Stimulated activated naive CD8-positive, alpha-beta T cell treated with anti-CD3 and anti-CD28 coated beads, Interleukin-15, Interleukin-2, amounts not matched to agents 100 ng/mL and 50 ng/mL, for 24 hours (primary cell): ENCODE results near the gene ATG2A.
"Not testable (repeated sequence)": the region's sequence is repeated elsewhere in the genome, so short reads cannot be mapped to it uniquely, and the experiment has no call there.

Experiments
- H3K27ac Mint-ChIP-seq: one replicate; pipeline ENCODE4 v1.8.0; 2021; ENCODE audit warnings: mild to moderate bottlenecking, mixed read lengths
- H3K27me3 Mint-ChIP-seq: one replicate; pipeline ENCODE4 v1.8.0; 2021; ENCODE audit warnings: mixed read lengths
- H3K36me3 Mint-ChIP-seq: one replicate; pipeline ENCODE4 v1.8.0; 2021; ENCODE audit warnings: low read depth, mixed read lengths
- H3K4me1 Mint-ChIP-seq: one replicate; pipeline ENCODE4 v1.8.0; 2021; ENCODE audit warnings: low read depth, mixed read lengths
- H3K4me3 Mint-ChIP-seq: one replicate; pipeline ENCODE4 v1.8.0; 2021; ENCODE audit warnings: mild to moderate bottlenecking, mixed read lengths
- H3K9me3 Mint-ChIP-seq: one replicate; pipeline ENCODE4 v1.8.0; 2021; ENCODE audit warnings: mixed read lengths

The ATG2A gene

DNA sequence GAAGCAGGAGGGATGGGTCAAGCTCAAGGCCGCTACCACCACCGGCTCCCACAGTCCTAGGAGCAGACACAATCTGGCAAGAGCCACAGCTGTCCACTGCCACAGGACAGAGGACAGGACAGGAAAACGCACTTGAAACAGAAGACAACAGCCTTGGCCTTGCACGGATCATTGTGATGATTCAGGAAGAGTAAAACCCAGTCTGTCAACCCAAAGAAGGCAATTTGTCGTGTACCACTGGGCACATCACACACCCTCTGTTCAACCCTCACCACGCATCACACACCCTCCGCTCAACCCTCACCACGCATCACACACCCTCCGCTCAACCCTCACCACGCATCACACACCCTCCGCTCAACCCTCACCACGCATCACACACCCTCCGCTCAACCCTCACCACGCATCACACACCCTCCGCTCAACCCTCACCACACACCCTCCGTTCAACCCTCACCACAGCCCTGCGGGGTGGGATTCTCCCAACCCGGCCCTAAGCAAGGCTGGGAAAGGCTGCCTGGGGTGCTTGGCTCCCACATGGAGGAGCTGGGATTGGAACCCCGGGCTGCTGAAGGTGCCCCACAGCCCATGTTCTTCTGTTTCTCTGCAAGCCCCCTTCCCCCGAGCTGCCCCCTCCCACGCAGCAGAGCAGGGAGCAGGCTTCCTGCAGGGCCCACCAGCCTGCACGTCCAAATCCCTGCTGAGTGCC lies 61.3 kb downstream of the ATG2A start:
- peaks cover 96% of the 10 kb centered on the region for H3K4me1 Mint-ChIP-seq
- H3K9me3 Mint-ChIP-seq, result no peaks in the 10 kb centered on the region
- H3K4me3 Mint-ChIP-seq, result peak overlapping the region; percentile 66
- peaks cover 37% of the 10 kb centered on the region for H3K36me3 Mint-ChIP-seq
- no peaks in the 10 kb centered on the region for H3K27me3 Mint-ChIP-seq
- H3K27ac Mint-ChIP-seq, result peak overlapping the region; percentile 89

DNA sequence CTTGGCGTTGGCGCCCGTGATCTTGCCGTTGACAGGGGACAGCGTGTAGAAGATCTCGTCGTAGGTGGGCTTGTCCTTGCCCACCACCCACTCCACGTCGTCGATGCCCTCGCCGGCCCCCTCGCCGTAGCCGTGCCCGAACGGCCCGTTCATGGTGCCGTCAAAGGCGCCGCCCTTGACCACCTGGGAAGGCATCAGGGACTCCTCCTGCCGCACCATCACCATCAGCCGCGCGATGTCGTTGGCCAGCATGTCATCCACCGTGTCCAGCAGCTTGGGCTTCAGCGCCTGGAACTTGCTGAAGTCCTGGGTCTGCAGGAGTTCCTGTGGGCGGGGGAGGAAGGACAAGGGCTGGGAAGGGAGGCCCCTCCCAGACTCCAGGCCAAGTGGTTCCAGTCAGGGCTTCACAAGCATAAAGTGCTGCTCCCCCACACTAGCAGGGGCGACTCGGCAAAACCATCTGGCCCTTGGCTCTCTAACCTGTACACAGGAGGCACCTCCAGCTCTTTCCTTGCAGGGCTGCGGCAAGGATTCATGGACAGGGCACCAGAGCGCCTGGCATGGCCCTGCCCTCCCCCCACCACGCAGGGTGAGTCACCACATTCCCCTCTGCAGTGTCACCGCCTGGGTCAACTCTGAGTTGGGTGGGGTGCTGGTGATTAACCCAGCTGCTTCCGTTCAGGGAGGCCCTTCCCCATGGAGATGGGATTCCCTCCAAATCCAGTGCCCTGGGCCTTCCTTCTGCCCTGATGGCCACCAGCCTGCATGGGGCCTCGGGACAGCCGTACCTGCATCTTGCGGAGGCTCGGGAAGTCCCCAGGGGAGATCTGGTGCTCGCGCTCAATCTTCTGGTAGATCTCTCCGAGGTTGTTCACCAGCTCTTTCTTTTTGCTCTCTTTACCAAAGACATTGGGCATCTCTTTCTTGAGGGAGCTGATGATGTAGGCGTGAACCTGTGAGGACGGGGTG lies 62.2 kb downstream of the ATG2A start:
- peaks cover 33% of the 10 kb centered on the region for H3K36me3 Mint-ChIP-seq
- H3K9me3 Mint-ChIP-seq, result no peaks in the 10 kb centered on the region
- H3K27me3 Mint-ChIP-seq, result no peaks in the 10 kb centered on the region
- H3K4me1 Mint-ChIP-seq, result peaks cover 96% of the 10 kb centered on the region
- H3K27ac Mint-ChIP-seq, result peak overlapping the region; percentile 89
- peak overlapping the region; percentile 66 for H3K4me3 Mint-ChIP-seq

- Mint-ChIP-seq H3K36me3 (peaks cover 33% of the 10 kb centered on the region), H3K4me3 (peak overlapping the region; percentile 66), H3K4me1 (peaks cover 96% of the 10 kb centered on the region), H3K27ac (no peak overlapping the region), H3K27me3 (no peaks in the 10 kb centered on the region), H3K9me3 (no peaks in the 10 kb centered on the region)
Observed at GRCh38 chr11:64854157-64854533, 62.9 kb downstream of the ATG2A start.

- Mint-ChIP-seq H3K27me3 (no peaks in the 10 kb centered on the region), H3K4me3 (peak overlapping the region; percentile 47), H3K27ac (peak overlapping the region; percentile 89), H3K9me3 (no peaks in the 10 kb centered on the region), H3K36me3 (peaks cover 33% of the 10 kb centered on the region), H3K4me1 (peaks cover 96% of the 10 kb centered on the region)
Observed at GRCh38 chr11:64853709-64854108, 63.3 kb downstream of the ATG2A start.

DNA sequence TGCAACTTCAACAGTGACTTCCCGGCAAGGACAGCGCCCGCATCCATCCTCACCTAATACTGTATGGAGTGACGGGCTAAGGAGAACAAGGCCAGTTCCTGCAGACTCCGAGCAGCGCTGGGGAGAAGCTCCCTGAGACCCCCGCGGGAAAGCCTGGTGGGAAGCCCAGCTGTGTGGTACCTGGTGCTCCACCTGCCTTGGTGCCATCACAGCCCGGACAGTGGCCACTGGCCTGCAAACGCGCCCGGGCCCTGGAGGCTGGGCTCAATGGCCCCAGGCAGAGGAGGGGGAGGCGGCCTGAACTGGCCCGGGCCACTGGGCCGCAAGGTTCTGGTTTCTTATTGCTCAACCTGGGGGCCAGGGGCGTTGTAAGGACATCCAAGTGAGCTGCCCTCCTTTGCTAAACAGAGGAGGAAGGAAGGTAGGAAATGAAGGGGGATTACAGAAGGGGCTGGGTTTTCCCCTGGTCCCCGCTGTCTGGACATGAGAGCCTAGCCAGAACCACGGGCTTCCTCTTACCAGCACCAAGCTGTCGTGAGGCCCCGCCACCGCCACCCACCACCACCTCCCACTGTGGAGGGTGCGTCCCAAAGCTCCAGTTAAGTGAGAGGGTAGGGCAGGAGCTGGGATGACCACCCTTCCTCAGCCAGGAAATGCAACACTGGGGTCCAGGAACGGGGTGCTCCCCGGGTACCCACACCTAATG lies 64.1 kb downstream of the ATG2A start:
- H3K27ac Mint-ChIP-seq, result peak overlapping the region; percentile 89
- H3K36me3 Mint-ChIP-seq, result peaks cover 29% of the 10 kb centered on the region
- peaks cover 96% of the 10 kb centered on the region for H3K4me1 Mint-ChIP-seq
- H3K4me3 Mint-ChIP-seq, result peak overlapping the region; percentile 47
- no peaks in the 10 kb centered on the region for H3K27me3 Mint-ChIP-seq
- no peaks in the 10 kb centered on the region for H3K9me3 Mint-ChIP-seq

DNA sequence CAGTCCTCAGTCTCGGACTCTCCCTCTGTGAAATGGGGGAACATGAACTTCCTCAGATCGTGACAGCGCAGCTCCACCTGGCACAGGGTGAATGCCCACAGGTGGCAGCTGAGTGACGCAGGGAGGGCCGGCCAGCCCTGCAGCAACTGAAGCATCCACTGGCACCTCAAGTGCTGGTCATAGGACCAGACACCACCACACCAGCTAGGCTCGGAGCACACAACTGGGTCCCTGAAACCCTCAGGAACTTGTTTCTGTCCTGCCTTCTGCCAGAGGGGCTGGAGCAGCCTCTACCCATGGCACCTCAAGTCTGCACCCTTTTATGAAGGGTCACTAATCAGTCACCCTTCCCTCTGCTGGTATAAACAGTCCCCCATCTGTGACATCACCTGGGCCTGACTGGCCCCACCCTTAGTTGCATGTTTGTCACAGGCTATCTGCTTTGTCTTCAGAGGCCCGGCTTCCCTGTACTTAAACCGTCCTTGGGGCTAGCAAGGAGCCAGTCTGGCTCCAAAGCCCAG lies 65.1 kb downstream of the ATG2A start:
- Mint-ChIP-seq H3K27ac (peak overlapping the region; percentile 89), H3K9me3 (no peaks in the 10 kb centered on the region), H3K4me3 (peak overlapping the region; percentile 55), H3K36me3 (peaks cover 28% of the 10 kb centered on the region), H3K4me1 (peaks cover 96% of the 10 kb centered on the region), H3K27me3 (no peaks in the 10 kb centered on the region)

GRCh38 chr11:64850979-64851567 lies 65.9 kb downstream of the ATG2A start:
- Mint-ChIP-seq H3K4me1 (peaks cover 88% of the 10 kb centered on the region), H3K4me3 (peak overlapping the region; percentile 55), H3K27ac (peak overlapping the region; percentile 89), H3K9me3 (no peaks in the 10 kb centered on the region), H3K27me3 (no peaks in the 10 kb centered on the region), H3K36me3 (peaks cover 21% of the 10 kb centered on the region)

DNA sequence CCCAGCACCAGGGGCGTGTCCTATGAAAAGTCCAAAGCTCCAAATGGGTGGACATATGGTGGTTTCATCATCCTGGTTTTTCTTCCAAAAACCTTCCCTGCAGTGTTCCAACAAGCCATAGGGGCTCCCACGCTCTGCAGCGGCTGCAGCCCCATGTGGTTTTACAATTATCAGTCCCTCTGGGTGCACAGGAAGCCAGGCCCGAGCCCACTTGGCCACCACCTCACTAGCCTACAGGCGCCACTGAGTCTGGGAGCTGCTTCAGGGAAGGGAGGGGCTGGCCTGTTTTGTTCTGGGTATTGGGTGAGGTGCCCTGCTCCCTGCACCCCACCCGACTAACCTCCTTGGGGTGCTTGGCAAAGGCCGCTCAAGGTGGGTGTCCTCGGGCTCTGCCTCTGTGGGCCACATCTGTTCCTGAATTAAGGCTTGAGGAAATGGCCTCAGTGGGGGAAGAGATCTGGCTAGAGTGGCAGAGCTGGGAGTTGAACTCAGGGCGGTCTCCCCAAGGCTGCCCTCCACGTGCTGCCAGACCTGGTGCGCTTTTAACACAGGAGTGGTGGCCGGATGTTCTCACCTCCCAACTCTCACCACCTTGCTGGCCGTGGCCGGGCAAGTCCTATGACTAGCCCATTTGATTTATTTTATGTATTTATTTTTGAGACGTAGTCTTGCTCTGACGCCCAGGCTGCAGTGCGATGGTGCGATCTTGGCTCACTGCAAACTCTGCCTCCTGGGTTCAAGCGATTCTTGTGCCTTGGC lies 67.2 kb downstream of the ATG2A start:
- no peaks in the 10 kb centered on the region for H3K27me3 Mint-ChIP-seq
- peak overlapping the region; percentile 31 for H3K27ac Mint-ChIP-seq
- H3K9me3 Mint-ChIP-seq, result no peaks in the 10 kb centered on the region
- H3K4me3 Mint-ChIP-seq, result no peak overlapping the region
- H3K4me1 Mint-ChIP-seq, result peaks cover 82% of the 10 kb centered on the region
- H3K36me3 Mint-ChIP-seq, result peaks cover 12% of the 10 kb centered on the region

DNA sequence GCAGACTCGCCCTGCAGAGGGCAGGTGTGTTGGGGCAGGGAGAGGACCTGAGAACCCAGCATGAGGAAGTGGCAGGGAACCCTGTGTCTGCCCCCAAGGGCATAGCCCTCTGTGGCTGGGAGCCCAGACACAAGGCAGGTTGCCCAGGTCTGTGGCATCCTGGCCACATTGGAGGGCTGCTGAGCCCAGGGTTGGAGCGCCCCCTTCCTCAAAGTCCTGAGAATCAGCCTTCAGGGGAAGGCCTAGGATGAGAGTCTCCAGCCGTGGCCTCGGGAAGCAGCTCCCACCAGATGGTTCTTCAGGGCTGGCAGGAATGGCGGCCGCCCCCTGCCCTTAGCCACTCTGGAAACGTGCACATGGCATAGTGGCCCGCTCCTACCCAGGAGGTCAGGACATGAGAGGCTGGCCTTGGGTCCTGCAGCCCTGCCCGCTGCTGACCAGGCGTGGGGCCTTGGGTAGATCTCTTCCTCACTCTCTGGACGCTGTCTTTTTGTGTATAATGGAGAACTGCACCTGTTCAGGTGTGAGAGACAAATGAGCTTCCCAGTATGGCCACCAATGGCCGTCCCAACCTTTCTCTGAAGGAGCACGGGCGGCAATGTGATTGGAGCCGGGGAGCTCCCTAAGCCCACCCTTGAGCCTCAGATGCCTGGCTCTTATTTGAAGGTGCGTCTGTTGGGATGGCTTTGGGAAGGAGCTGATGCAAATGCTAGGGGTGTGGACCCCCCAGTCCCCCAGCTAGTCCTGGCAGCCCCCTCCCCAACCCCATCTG lies 68.0 kb downstream of the ATG2A start:
- no peak overlapping the region for H3K27ac Mint-ChIP-seq
- peaks cover 75% of the 10 kb centered on the region for H3K4me1 Mint-ChIP-seq
- no peaks in the 10 kb centered on the region for H3K27me3 Mint-ChIP-seq
- no peak overlapping the region for H3K4me3 Mint-ChIP-seq
- peaks cover 5% of the 10 kb centered on the region for H3K36me3 Mint-ChIP-seq
- no peaks in the 10 kb centered on the region for H3K9me3 Mint-ChIP-seq

GRCh38 chr11:64848214-64848825 lies 68.7 kb downstream of the ATG2A start:
- no peak overlapping the region for H3K4me3 Mint-ChIP-seq
- peaks cover 4% of the 10 kb centered on the region for H3K36me3 Mint-ChIP-seq
- H3K9me3 Mint-ChIP-seq, result no peaks in the 10 kb centered on the region
- no peaks in the 10 kb centered on the region for H3K27me3 Mint-ChIP-seq
- peaks cover 73% of the 10 kb centered on the region for H3K4me1 Mint-ChIP-seq
- peak overlapping the region; percentile 75 for H3K27ac Mint-ChIP-seq

DNA sequence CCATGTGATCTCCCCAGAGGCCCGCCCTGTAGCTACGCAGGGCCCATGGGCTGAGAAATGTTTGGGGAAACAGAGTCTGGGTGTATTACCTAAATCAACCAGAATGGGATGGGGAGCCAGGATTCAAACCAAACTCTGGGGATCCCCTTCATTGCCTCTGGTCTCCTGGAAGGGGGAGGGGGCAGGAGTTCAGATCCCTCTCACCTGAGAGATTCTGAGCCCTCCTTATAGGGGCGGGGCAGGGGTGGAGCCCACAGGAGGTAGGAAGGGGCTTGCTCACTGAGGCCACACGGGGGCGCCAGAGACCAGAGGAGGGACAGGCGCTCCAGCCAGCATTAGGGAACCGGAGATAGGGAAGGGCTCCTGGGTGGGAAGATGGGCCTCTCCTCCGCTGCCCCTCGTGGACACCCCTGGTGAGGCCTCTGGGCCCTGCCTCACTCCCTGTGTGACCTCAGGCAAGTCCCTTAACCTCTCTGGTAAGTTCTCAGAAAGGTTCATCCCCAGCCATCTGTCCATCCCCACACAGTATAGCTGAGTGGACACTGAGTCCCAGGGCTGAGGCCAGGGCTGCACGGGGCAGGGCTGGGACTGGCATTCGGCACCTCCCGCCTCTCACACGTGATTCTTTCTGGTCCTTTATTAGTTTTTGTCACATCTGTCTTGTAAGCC lies 69.9 kb downstream of the ATG2A start:
- Mint-ChIP-seq H3K36me3 (no peaks in the 10 kb centered on the region), H3K27ac (no peak overlapping the region), H3K27me3 (no peaks in the 10 kb centered on the region), H3K4me1 (peaks cover 65% of the 10 kb centered on the region), H3K9me3 (no peaks in the 10 kb centered on the region), H3K4me3 (no peak overlapping the region)

DNA sequence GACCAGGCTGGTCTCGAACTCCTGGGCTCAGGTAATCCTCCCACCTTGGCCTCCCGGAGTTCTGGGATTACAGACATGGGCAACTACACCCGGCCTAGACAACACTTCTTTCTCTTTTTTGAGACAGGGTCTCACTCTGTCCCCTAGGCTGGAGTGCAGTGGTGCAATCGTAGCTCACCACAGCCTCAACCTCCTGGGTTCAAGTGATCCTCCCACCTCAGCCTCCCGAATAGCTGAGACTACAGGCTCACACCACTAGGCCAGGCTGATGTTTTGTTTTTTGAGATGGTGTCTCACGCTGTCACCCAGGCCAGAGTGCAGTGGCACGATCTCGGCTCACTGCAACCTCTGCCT lies 71.3 kb downstream of the ATG2A start:
- H3K27me3 Mint-ChIP-seq, H3K27ac Mint-ChIP-seq, H3K9me3 Mint-ChIP-seq, H3K36me3 Mint-ChIP-seq: not testable (repeated sequence)
- H3K4me1 Mint-ChIP-seq, result peaks cover 51% of the 10 kb centered on the region
- peak overlapping the region; percentile 28 for H3K4me3 Mint-ChIP-seq
